Calu3 (cell line): ENCODE measurements around the gene CCDC85C. TPM values are rescaled to one million over a fixed set of nuclear protein-coding genes. Genes with fewer than 3 reads are reported as not detected.

Source experiments
- BruUV-seq: library from RNA; stranded (reverse); fragments of 400-500 nt; replicated peaks from 2 replicates; lab custom pipeline; 2021; lab: Mats Ljungman, UMichigan
- CTCF ChIA-PET: fragments of 300-600 bp; sonication (Branson Sonifier 250); formaldehyde crosslinking; loops from one replicate; lab custom pipeline; 2022; ENCODE audit warnings: antibody characterized with exemption; lab: Charles Lee
- DNase-seq: peaks from one replicate; pipeline ENCODE4 v3.0.0; 2022
- H3K27ac Mint-ChIP-seq: one replicate; pipeline ENCODE4 v1.8.0; 2022; ENCODE audit warnings: mixed read lengths; ENCODE audit not compliant: unreplicated experiment
- H3K27me3 Mint-ChIP-seq: one replicate; pipeline ENCODE4 v1.8.0; 2022; ENCODE audit warnings: mixed read lengths; ENCODE audit not compliant: unreplicated experiment
- H3K36me3 Mint-ChIP-seq: one replicate; pipeline ENCODE4 v1.8.0; 2022; ENCODE audit warnings: mild to moderate bottlenecking, moderate library complexity, mixed read lengths; ENCODE audit not compliant: insufficient read depth, unreplicated experiment
- H3K4me1 Mint-ChIP-seq: one replicate; pipeline ENCODE4 v1.8.0; 2022; ENCODE audit warnings: mild to moderate bottlenecking, low read depth, mixed read lengths; ENCODE audit not compliant: unreplicated experiment
- H3K4me3 Mint-ChIP-seq: one replicate; pipeline ENCODE4 v1.8.0; 2022; ENCODE audit warnings: mild to moderate bottlenecking, low read depth, moderate library complexity, mixed read lengths; ENCODE audit not compliant: unreplicated experiment
- H3K9me3 Mint-ChIP-seq: one replicate; pipeline ENCODE4 v1.8.0; 2022; ENCODE audit warnings: low read depth, mixed read lengths; ENCODE audit not compliant: unreplicated experiment
- CTCF ChIP-seq: fragments of 200-600 bp; IDR thresholded peaks from one replicate; pipeline ENCODE4 v1.8.0; 2022; ENCODE audit warnings: antibody characterized with exemption; ENCODE audit not compliant: unreplicated experiment
- intact Hi-C: fragments of 100-400 bp; cut with micrococcal nuclease; formaldehyde crosslinking; loops from one replicate; pipeline ENCODE4 v1.10.0; 2022; ENCODE audit not compliant: unreplicated experiment
- total RNA-seq: library from RNA; stranded (reverse); gene quantifications from 2 replicates; pipeline ENCODE4 v1.2.3, GENCODE V29; 2022

CCDC85C gene
- total RNA-seq, 1 experiment from 2014 or later = 45.1 TPM

GRCh38 chr14:99522457-99522891 is 81.5 kb downstream of the CCDC85C start:
- intact Hi-C loops = no loop called here
- DNase-seq = no peak

GRCh38 chr14:99522025-99522401 is 82.0 kb downstream of the CCDC85C start:
- intact Hi-C loops = no loop called here
- H3K4me3 Mint-ChIP-seq = no peak overlapping the region
- H3K4me1 Mint-ChIP-seq = peaks cover 5% of the 10 kb centered on the region
- DNase-seq = no peak
- H3K27ac Mint-ChIP-seq = no peak overlapping the region
- no peaks in the 10 kb centered on the region for H3K36me3 Mint-ChIP-seq
- CTCF ChIA-PET = no interaction called here
- no TSS peak for BruUV-seq
- no peak for TF ChIP-seq CTCF
- H3K9me3 Mint-ChIP-seq = no peaks in the 10 kb centered on the region
- no peaks in the 10 kb centered on the region for H3K27me3 Mint-ChIP-seq

More at GRCh38 chr14:99522457-99522891, 81.5 kb downstream of the CCDC85C start:
- H3K27me3 Mint-ChIP-seq = no peaks in the 10 kb centered on the region
- no TSS peak for BruUV-seq
- CTCF ChIA-PET = interaction anchor here (0.6 kb wide), 1 partner anchor 360 kb away, joined by 3 read pairs; no protein-coding TSS in a partner anchor
- H3K9me3 Mint-ChIP-seq = no peaks in the 10 kb centered on the region
- no peak overlapping the region for H3K4me3 Mint-ChIP-seq
- no peaks in the 10 kb centered on the region for H3K36me3 Mint-ChIP-seq
- H3K27ac Mint-ChIP-seq = no peak overlapping the region
- no peak for TF ChIP-seq CTCF
- H3K4me1 Mint-ChIP-seq = peaks cover 5% of the 10 kb centered on the region

- H3K36me3 Mint-ChIP-seq = no peaks in the 10 kb centered on the region
These were observed 82.6 kb downstream of the CCDC85C start for GRCh38 chr14:99521176-99522024.

GRCh38 chr14:99520571-99521081 is 83.4 kb downstream of the CCDC85C start:
- TF ChIP-seq CTCF = no peak
- Mint-ChIP-seq H3K36me3 (no peaks in the 10 kb centered on the region), H3K27me3 (no peaks in the 10 kb centered on the region), H3K9me3 (no peaks in the 10 kb centered on the region), H3K4me3 (no peak overlapping the region), H3K4me1 (peaks cover 5% of the 10 kb centered on the region), H3K27ac (no peak overlapping the region)
- DNase-seq = no peak
- intact Hi-C loops = no loop called here
- BruUV-seq = no TSS peak
- CTCF ChIA-PET = no interaction called here

More at GRCh38 chr14:99521176-99522024, 82.6 kb downstream of the CCDC85C start:
- Mint-ChIP-seq H3K9me3 (no peaks in the 10 kb centered on the region), H3K27me3 (no peaks in the 10 kb centered on the region), H3K27ac (no peak overlapping the region), H3K4me3 (no peak overlapping the region), H3K4me1 (peaks cover 5% of the 10 kb centered on the region)
- BruUV-seq = no TSS peak
- no peak for TF ChIP-seq CTCF
- DNase-seq = no peak
- intact Hi-C loops = no loop called here
- CTCF ChIA-PET = no interaction called here
